Endothelial cell of umbilical vein (primary cell): ENCODE results near the gene PROK2.

Experiments used
- CTCF ChIP-seq, 2 donors: IDR thresholded peaks; 1 replicate in 1 of 2; 2 replicates in 1 of 2; pipeline ENCODE4 v1.5.1; 2011; ENCODE audit warnings: low read length in 2 of 2, mild to moderate bottlenecking in 2 of 2, moderate library complexity in 2 of 2, control low read depth in 1 of 2, inconsistent platforms in 1 of 2, low read depth in 1 of 2; ENCODE audit not compliant: insufficient read depth in 1 of 2; ENCODE audit errors: extremely low read depth in 1 of 2
- EZH2 ChIP-seq: IDR thresholded peaks from 2 replicates; pipeline ENCODE4 v1.6.1; 2012; ENCODE audit warnings: borderline replicate concordance, low read depth, mild to moderate bottlenecking, moderate library complexity, low read length, inconsistent platforms; ENCODE audit not compliant: severe bottlenecking
- FOS ChIP-seq: IDR thresholded peaks from 2 replicates; pipeline ENCODE4 v1.6.1; 2011; ENCODE audit warnings: mild to moderate bottlenecking, low read length, moderate library complexity, borderline replicate concordance; ENCODE audit not compliant: insufficient read depth
- JUN ChIP-seq: IDR thresholded peaks from 2 replicates; pipeline ENCODE4 v1.6.1; 2011; ENCODE audit warnings: borderline replicate concordance, low read depth; ENCODE audit not compliant: insufficient read length, insufficient read depth
- MAX ChIP-seq: IDR thresholded peaks from 2 replicates; pipeline ENCODE4 v1.6.1; 2011; ENCODE audit not compliant: insufficient read depth, insufficient read length
- MYC ChIP-seq: IDR thresholded peaks from one replicate; pipeline ENCODE4 v1.6.1; 2011; ENCODE audit warnings: mild to moderate bottlenecking, low read depth, low read length
- POLR2A ChIP-seq: IDR thresholded peaks from 2 replicates; pipeline ENCODE4 v1.6.1; 2012; ENCODE audit warnings: low read depth, mild to moderate bottlenecking, control low read depth, low read length
- POLR2AphosphoS5 ChIP-seq: IDR thresholded peaks from 2 replicates; pipeline ENCODE4 v1.6.1; 2012; ENCODE audit warnings: low read depth, mild to moderate bottlenecking, control low read depth, low read length, moderate library complexity; ENCODE audit not compliant: insufficient read depth

GRCh38 chr3:71732637-71733036, 52.3 kb downstream of the PROK2 start:
- TF ChIP-seq EZH2 (no peak), CTCF (IDR thresholded peaks at IDR 0.05; ENCODE audit: extremely low read depth in 1 of 2, insufficient read depth in 1 of 2, low read depth in 1 of 2, low read length in 2 of 2) (no peak), POLR2AphosphoS5 (no peak), POLR2A (no peak), MAX (no peak), FOS (no peak), MYC (no peak), JUN (no peak)
